ENCODE data around the gene ANKRD65.

ANKRD65 gene

DNA sequence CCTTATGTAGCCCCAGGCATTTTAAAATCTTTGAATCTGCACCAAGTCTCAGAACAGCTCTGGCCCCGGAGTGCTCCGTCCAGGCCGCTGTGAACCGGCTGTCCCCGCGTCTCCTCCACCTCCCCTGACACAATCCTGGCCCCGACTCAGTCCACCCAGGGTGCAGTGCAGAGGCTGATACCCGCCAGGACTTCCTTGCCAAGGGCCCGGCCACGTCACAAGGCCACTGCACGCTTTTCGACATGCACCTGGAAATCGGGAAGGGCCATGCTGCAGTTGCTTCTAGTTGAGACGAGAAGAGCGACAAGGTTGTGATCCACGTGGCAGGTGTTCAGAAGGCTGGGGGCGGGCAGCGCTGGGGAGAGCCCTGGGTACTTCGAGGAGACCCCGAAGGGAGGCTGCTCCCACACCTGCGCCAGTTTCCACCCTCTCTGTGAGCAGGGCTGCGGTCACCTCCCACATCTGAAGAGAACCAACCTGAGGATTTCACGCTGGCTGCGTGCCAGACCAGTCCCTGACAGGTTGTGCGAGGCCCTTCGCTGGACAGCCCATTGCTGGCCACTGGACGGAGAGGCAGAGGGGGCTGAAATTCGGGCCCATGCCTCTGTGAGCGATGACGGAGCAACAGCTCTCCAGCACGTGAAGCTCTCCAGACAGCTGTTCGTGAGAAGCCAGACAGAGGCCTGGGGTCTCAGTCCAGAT lies 21.1 kb upstream of the ANKRD65 start:
- DNase-seq (ENCODE audit: low read depth in 2 of 2), result no peak

DNA sequence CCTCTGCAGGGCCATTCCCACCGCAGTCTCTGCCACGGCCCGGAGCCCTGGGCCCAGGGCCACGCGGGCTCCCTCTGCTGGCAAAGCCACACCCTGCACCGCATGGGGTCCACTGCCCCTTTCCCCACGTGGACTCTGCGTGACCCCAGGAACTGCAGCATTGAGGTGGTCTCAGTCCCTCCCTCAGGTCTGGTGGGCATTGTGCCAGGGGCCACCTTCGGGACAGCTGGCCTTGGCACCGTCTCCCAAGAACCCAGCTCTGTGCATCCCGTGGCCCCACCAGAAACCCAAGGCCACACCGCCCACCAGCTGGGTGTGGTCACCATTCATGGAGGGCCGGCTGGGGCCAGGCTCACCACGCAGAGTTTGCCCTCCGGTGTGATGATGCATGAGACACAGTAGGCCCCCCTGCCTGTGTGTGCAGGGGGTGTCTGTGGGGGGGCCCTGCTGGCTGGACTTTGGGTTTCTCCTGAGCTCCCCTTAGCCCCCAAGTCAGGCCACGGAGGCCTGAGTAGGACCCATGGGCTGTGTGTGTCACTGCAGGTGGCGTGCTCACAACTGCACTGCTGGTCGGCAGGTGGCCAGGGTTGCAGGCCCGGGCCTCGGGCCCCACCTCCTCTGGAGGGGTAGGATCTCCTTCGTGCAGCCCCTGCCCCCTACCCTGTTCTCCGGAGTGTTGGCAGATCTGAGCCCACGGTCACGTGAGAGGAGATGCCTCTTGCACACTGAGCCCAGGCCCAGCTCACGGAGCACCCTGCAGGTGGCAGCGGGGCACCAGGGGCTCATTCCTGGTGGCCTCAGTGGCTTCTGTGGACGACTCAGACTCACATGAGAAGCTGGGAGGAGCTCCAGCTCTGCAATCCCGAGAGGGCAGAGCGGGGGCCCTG lies 20.2 kb upstream of the ANKRD65 start:
- no peak for DNase-seq (ENCODE audit: low read depth in 2 of 2)

DNA sequence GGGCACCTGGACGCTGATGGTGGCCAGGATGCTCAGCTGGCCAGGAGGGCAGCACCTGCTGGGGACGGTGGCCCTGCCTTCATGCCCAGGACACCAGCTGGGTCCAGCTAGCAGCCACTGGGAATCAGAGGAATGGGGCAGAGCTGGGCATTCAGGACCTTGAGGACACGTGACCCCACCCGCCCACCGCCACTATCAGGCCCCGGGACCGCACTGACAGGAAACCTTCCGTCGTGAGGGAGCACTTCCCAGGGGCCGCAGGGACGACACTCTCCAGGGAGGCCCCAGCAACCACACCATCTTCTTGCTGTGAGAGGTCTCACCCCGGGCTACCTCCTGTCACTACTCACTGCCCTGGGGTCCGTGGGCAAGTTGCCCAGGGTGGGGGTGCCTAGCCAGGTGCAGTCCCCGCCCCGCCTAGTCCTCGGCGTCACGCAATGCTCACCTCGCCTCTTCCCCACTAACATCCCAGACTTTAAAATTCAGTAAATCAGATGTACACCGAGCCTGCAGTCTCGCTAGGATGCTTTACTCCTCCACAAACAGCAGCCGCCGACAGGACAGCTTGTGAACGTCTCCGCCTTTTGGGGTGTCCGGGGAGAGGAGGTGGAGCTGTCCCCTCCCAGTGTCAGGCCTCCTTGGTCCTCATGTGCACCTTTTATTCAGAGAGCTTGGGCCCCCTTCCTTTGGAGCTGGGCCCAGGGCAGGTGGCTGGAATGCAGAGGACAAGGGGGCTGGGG lies 19.4 kb upstream of the ANKRD65 start:
- DNase-seq (ENCODE audit: low read depth in 2 of 2), result no peak

DNA sequence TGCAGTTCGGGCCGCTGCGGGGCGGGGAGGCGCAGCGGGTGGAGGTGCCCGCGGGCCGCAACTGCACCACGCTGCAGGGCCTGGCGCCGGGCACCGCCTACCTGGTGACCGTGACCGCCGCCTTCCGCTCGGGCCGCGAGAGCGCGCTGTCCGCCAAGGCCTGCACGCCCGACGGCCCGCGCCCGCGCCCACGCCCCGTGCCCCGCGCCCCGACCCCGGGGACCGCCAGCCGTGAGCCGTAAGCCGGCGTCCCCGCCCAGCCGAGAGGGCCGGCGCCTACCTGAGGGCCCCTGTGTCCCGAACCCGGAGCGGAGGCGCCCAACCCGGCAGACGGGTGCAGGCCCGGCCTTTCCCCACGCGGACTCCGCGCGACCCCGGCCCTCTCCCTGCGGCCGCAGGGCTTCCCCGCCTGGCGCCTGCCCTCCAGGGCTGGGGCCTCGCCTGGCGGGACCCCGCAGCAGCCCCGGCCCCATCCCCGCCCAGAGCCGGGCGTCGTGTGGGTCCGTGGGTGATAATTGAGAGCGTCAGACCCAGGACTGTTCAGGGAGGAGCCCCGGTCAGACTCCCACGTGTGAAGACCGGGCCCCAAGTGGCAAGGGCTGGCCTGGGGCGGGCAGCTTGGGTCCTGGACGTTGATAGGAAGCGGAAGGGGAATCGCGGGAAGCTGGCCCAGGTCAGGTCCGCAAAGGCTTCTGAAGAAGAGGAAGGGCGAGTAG lies 18.6 kb upstream of the ANKRD65 start:
- DNase-seq (ENCODE audit: low read depth in 2 of 2), result no peak

DNA sequence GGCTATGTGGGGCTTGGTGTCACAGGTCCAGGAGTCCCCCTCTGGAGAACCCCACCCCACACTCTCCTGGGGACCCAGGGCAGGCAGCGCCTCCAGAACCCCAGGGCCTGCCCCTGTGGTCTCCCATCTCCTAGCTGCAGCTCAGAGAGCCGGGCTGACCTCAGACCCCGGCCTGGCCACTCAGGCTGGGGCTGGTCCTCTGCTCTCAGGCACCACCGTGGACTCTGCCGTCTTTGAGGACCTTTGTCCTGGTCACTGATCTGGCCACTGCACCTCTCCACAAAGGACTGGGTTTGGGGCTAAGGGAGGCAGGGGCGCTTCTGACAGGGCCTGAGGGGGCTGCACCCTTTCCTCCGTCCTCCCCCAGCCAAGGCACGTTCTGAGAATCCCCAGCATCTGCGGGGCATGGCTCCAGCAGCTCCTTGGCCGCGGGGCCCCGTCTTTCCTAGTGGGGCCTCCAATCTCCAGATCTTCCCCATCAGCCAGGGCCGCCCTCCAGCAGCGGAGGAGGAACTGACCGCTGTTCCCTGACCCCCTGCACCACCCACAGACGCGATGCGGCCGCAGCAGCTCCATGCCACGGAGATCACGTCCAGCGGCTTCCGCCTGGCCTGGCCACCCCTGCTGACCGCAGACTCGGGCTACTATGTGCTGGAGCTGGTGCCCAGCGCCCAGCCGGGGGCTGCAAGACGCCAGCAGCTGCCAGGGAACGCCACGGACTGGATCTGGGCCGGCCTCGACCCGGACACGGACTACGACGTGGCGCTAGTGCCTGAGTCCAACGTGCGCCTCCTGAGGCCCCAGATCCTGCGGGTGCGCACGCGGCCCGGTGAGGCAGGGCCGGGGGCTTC lies 17.7 kb upstream of the ANKRD65 start:
- DNase-seq (ENCODE audit: low read depth in 2 of 2), result no peak

DNA sequence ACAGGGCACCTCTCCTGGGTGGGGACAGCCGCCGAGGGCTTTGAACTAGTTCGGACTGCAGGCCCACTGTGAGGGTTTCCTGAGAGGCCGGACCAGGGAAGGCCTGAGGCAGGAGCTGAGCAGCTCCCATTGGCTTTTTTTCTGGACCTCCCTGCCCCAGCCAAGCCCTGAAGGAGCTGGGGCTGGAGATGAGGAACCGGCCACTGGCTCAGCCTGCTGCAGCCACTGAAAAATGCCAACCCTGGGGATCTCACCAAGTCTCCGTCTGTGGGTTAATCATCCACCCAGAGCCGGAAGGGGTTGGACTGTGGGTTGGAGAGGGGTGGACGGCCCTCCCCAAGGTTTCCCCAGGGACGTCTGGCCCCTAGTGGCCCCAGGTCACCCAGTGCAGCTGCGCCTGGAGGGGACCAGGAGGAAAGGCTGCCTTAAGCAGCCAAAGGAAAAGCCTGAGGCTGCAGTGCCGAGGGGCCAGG lies 16.9 kb upstream of the ANKRD65 start:
- DNase-seq (ENCODE audit: low read depth in 2 of 2), result no peak

DNA sequence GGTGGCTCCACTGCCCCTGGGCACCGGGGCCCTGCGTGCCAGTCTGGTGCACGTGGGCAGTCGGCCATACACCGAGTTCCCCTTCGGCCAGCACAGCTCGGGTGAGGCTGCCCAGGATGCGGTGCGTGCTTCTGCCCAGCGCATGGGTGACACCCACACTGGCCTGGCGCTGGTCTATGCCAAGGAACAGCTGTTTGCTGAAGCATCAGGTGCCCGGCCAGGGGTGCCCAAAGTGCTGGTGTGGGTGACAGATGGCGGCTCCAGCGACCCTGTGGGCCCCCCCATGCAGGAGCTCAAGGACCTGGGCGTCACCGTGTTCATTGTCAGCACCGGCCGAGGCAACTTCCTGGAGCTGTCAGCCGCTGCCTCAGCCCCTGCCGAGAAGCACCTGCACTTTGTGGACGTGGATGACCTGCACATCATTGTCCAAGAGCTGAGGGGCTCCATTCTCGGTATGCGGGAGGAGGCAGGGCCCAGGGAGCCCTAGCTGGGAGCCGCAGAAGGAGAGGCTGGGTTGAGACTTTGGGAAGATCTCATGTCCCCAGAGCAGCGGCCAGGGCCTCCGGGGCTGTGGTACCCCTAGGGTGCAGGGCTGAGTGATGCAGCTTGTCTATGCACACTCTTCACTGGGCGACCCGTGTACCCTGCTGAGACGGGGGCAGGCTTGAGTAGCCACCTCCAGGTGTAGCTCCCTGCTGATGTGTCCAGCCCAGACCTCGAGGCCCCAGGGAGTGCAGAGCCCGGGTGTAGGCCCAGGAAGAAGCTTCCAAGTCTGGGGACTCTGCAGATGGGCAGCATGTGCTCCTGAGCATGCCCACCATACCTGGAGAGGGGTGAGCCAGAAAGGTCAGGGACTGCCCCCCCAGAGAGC lies 16.2 kb upstream of the ANKRD65 start:
- DNase-seq (ENCODE audit: low read depth in 2 of 2), result no peak

DNA sequence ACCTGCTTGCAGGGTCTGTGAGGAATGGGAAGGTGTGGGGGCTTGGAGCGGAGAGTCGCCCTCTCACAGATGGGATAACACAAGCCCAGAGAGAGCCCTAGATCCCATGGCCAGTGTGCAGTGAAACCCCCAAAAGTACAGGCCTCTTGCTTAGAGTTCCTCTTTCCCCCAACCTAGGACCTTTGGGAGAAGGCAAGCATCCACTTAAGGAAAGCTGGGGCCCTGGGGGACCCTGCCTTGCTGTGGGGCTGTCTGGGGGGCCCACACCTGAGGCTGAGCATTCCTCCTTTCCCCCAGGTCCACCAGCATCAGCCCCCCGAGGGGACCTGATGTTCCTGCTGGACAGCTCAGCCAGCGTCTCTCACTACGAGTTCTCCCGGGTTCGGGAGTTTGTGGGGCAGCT lies 15.6 kb upstream of the ANKRD65 start:
- DNase-seq (ENCODE audit: low read depth in 2 of 2), result no peak

DNA sequence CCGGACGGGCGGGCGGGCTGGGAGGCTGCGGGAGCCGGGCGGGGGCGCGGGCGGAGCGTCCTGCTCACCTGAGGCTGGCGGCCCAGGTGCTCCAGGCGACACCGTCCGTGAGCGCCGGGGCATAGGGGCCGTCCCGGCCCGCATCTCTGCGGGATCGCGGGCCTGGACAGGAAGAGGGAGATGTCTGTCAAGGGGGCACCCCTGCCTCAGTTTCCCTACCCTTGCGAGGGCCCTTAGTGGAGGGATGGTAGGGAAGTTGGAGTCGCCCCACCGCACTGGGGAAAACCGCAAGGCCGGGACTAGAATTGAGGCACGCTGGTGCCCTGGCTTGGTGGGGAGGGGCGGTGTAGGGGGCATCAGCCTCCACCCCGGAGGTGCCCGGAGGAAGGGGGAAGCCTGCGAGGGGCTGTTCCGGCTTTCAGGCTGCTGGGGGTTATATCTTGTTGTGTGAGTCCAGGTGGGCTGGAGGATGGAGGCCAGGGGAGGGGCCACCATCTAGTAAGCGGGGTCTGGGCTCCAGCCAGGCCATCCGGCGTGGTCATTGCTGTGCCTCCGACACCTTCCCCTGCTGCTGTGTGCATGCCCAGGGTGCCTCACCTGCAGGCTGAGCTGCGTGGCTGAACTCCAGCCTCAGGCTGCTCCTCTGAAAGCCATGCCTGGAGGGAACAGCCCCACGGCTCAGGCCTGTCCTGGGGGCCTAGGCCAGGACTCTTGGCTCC lies 15.0 kb upstream of the ANKRD65 start:
- DNase-seq (ENCODE audit: low read depth in 2 of 2), result no peak

DNA sequence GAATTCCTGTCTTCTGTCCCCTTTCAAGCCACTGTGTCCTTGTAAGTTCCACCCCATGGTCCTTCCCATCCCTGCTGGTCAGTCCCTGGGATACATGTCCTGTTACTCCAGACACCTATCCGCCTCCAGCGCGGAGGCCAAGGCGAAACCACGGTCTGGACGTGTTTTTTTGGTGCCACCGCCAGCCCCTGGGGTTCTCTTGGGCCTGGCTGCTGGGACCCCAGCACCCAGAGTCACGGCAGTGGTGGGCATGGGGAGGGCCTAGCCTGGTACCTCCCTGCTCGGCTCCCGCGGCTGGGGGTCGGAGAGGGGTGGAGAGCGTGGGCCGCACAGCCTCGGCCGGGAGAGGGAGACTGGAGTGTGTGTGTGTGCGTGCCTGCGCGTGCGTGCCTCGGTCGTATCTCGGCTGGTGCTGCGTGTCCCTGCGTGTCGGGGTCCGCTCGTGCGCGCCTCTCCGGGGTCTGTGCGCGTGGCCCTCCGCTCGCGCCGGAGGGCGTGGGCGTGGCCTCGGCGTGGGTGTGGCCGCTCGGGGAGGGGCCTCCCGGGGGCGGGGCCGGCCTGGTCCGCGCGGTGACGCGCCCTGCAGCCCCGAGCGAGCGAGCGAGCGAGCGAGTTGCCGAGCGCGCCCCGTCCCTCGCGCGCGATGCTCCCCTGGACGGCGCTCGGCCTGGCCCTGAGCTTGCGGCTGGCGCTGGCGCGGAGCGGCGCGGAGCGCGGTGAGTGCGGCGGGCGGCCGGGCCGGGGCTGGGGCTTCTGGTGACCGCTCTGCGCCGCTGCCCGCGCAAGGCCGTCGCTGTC lies 14.2 kb upstream of the ANKRD65 start, which contains the start of gene VWA1:
Gene VWA1, plus strand, starts transcription at position 585 of the 798 bp plus-strand sequence. Its CDS starts 59 bp downstream, at position 644.
- peak; percentile 29 to 33 for DNase-seq (ENCODE audit: low read depth in 2 of 2)

DNA sequence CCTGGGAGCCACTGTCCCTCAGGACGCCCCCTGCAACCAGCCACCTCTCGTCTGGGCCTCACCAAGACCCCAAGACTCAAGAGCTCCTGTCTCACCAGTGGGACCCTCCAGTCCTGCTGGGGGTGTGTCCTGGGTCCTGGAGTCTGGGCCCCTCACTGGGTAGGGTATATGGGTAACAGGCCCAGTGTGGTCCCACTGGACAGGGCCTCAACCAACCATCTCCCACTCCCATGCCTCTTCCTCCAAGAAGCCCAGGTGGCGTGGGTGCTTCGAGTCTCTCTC lies 13.7 kb upstream of the ANKRD65 start:
- DNase-seq (ENCODE audit: low read depth in 2 of 2), result no peak

DNA sequence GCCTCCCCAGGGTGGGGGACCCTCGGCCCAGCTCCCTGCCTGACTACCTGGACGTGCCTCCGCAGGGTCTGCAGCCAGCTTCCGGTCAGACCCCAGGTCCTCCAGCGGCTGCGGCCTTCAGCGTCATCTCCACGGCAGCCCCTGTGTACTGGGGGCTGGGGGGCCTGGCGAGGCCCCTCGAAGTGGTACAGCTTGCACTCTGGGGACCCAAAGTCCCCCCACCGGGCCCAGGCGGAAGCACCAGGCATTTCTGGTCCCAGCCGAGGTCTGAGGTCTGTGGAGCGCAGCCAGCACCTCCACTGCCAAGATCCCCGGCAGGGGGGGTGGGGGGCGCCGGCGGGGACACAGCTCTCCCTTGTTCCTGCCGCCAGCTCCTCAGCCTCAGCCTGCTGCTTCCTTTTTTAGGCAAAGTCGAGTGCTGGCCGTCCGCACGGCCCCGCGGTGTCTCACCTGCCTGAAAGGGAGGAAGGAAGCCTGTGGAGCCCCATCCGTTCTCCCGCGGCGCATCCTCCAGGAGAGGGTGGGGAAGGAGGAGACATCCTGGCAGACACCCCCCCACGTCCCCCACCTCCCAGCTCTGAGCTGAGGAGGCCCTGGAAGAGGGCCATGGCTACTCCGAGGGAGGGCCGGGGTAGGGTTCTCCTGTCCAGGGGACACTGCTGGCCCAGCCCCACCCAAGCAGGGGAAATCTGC lies 13.2 kb upstream of the ANKRD65 start:
- no peak for DNase-seq (ENCODE audit: low read depth in 2 of 2)

DNA sequence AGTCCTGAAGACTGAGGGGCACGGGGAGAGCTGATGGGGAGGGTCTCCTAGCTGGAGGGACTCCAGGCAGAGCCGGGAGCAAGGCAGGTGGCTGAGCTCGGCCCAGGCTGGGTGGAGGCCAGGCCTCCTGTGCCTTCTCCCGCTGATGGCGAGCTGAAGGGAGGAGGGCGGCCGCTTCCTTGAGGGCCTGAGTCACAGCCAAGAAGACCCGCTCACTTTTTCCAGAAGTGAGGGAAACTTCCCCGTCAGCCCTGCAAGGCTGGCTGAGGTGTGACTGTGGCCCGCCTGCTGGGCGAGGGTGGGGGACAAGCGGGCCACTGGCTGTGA lies 12.7 kb upstream of the ANKRD65 start:
- no peak for DNase-seq (ENCODE audit: low read depth in 2 of 2)

DNA sequence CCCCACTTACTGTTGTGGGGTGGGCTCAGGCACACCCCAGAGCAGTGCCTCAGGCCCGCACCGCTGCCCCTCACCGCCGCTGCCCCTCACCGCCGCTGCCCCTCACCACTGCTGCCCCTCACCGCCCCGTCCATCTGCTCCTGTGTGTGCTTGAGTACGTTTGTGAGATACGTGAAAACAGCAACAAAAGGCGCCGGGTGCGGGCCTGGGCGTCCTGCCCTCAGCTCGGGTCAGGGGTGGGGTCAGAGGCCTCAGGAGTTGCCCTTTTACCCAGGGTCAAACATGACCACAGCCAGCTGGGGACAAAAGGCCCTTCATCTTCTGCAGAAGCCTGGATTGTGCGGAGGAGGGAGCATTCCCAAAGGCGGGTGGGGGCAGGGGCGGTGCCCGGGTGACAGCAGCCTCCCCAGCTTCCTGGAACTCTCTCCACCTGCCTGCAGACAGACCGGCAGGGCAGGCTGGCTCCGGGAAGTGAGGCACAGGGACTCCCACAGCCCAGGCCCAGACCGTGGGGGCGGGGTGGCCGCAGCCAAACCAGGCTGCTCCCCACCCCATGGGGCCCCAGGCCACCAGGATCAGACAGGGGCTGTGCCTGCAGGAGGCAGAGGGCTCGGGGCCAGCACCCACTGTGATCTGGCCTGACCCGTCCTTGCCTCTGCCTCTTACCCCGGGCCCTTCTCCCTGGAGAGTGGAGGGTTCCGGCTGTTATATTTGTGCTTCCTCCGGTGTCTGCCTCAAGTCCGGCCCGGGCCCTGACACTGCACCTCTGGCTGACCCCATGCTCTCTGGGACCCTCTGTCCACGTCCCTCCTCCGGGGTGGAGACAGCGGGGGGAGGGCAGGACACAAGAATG lies 12.1 kb upstream of the ANKRD65 start:
- no peak for DNase-seq (ENCODE audit: low read depth in 2 of 2)

DNA sequence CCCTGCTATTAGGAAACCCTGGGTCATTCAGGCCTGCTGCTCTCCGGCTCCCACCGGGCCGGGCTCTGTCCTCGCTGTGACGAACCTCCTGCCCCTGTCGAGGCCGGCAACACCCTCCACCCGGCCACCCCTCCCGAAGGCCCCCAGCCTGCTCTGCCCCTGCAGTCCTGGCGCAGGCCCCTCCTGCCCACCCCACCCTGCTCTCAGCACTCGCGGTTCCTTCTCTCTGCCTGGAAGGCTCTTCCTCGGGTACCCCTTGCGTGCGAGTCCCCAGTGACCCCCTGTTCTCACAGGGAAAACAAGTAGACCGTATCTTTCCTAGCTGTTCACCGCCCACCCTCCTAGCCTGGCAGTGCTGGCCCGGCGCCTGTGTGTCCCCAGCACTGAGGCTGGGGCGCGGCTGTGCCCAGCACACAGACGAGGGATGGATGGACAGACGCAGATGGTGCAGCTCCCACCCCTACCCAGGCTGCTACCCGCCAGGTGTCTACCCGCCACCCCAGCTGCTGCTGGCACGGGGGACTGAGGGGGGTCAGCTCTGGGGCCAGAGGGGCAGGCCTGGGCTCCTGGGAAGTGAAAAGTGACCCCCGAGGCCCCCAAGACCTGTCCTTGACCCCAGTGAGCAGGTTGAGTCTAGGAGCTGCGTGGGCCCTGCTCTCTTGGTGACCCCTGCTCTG lies 11.3 kb upstream of the ANKRD65 start:
- DNase-seq (ENCODE audit: low read depth in 2 of 2), result no peak

DNA sequence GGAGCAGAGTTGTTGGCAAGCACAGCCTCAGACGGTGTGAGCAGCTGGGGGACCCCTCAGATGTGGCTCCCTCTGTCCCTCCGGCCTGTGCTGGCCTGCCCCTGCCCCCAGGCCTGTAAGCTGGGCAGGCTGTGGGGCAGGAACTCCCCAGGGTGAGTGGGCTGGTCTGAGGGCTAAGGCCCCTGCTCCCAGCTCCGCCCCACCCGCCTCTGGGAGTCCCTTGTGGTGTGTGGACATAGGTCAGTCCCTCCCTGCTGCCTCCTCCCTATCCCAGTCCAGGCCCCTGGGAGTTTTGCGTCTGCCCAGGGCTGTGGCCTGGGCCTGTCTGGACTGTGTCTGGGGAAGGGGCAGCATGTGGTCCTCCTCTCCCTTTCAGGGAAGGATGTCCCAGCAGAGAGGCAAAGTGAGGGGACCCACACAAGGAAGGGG lies 10.8 kb upstream of the ANKRD65 start:
- no peak for DNase-seq (ENCODE audit: low read depth in 2 of 2)
